Measurements from ENCODE around the gene TIAM2. TPM values are rescaled to one million over a fixed set of nuclear protein-coding genes. Genes with fewer than 3 reads are reported as not detected.

The TIAM2 gene
- total RNA-seq, 1 experiment from 2014 or later: 12.9 TPM

DNA sequence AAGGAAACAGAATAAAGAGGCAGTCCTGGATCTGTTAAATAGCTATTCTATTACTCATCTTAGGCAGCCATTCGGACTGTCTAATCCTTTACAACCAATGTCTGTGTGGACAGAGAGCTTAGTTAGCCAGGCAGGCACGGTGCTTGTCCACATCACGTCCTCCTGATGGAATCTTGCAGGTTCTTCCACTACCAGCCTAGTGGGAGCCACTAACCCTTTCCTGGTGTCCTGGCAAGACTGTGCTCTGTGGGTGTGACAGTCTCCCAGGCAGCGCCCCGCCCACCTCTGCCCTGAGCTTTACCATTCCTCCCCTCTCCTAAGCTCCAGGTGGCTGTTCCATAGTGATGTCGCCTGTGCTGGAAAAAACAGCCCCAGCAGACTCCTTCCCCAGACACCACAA is 190.4 kb downstream of the TIAM2 start:
- intact Hi-C loops (cut with micrococcal nuclease; ENCODE audit: unreplicated experiment): no loop called here
- TF ChIP-seq, protein P1, sequence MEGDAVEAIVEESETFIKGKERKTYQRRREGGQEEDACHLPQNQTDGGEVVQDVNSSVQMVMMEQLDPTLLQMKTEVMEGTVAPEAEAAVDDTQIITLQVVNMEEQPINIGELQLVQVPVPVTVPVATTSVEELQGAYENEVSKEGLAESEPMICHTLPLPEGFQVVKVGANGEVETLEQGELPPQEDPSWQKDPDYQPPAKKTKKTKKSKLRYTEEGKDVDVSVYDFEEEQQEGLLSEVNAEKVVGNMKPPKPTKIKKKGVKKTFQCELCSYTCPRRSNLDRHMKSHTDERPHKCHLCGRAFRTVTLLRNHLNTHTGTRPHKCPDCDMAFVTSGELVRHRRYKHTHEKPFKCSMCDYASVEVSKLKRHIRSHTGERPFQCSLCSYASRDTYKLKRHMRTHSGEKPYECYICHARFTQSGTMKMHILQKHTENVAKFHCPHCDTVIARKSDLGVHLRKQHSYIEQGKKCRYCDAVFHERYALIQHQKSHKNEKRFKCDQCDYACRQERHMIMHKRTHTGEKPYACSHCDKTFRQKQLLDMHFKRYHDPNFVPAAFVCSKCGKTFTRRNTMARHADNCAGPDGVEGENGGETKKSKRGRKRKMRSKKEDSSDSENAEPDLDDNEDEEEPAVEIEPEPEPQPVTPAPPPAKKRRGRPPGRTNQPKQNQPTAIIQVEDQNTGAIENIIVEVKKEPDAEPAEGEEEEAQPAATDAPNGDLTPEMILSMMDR (IDR thresholded peaks at IDR 0.05; ENCODE audit: unreplicated experiment): no peak

DNA sequence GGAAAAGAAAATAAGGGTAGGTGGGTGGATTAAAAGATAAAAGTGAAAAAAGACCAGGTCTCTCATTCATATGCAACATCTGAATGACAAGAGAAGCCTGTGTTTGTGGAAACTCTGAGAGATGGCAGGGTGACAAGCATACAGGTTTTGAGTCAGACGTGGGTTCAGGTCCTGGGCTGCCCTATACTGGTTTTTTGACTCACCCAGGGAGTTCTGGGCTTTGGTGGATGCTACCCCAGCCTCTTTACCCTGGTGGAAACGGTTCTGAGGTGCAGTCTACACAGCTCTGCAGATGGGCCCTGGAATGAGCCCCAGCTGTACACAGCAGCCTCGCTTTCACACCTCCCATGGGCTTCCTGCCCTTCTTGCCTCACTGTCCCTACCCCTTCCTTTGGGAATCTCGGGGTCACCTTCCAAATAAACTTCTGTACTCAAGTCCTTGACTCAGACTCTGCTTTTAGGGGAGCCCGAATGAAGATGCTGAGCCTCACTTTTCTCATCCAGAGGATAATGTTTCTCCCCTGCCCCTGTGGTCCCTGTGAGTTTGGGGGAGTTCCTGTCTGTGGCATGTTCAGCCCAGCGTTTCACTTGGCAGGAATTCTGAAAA is 191.0 kb downstream of the TIAM2 start:
- no peak for DNase-seq
- Mint-ChIP-seq H3K27me3 (ENCODE audit: unreplicated experiment) (no peaks in the 10 kb centered on the region), H3K27ac (ENCODE audit: unreplicated experiment) (no peak overlapping the region), H3K4me1 (ENCODE audit: low read depth, unreplicated experiment) (peaks cover 8% of the 10 kb centered on the region), H3K9me3 (ENCODE audit: low read depth, unreplicated experiment) (no peaks in the 10 kb centered on the region), H3K4me3 (ENCODE audit: low read depth, unreplicated experiment) (no peak overlapping the region), H3K36me3 (ENCODE audit: insufficient read depth, unreplicated experiment) (no peaks in the 10 kb centered on the region)
- intact Hi-C loops (cut with micrococcal nuclease; ENCODE audit: unreplicated experiment): no loop called here
- TF ChIP-seq, protein P1 (IDR thresholded peaks at IDR 0.05; ENCODE audit: unreplicated experiment): no peak
- BruUV-seq (replicated peaks): no TSS peak
- CTCF ChIA-PET: interaction anchor here (1.2 kb wide), 1 partner anchor 9 kb away, joined by 3 read pairs; no protein-coding TSS in a partner anchor

More for the DNA sequence above, 190.4 kb downstream of the TIAM2 start:
- no peaks in the 10 kb centered on the region for H3K36me3 Mint-ChIP-seq (ENCODE audit: insufficient read depth, unreplicated experiment)
- peak; percentile 25 for DNase-seq
- H3K4me1 Mint-ChIP-seq (ENCODE audit: low read depth, unreplicated experiment): peaks cover 8% of the 10 kb centered on the region
- H3K27me3 Mint-ChIP-seq (ENCODE audit: unreplicated experiment): no peaks in the 10 kb centered on the region
- H3K9me3 Mint-ChIP-seq (ENCODE audit: low read depth, unreplicated experiment): no peaks in the 10 kb centered on the region
- CTCF ChIA-PET: interaction anchor here (1.2 kb wide), 1 partner anchor 8 kb away, joined by 3 read pairs; no protein-coding TSS in a partner anchor
- no peak overlapping the region for H3K27ac Mint-ChIP-seq (ENCODE audit: unreplicated experiment)
- H3K4me3 Mint-ChIP-seq (ENCODE audit: low read depth, unreplicated experiment): no peak overlapping the region
- no TSS peak for BruUV-seq (replicated peaks)

DNA sequence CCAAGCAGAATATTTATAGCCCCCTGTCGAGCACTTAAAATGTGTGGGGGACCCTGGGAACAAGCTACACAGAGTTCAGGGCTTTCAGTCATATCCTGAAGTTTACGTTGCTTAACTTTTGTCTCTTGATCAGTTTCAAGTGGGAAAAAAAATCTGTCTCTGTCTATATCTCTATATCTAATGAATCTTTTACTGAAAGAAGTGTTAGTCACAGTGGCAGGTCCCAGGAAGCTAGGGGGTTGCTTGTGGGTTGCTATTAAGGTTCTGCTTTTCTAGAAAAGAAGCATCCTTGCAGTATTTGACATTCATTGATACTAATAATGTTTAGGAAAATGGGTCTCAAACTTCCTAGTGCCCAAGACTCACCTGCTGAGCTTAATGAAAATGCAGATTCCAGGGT is 192.0 kb downstream of the TIAM2 start:
- Mint-ChIP-seq H3K4me1 (ENCODE audit: low read depth, unreplicated experiment) (peaks cover 8% of the 10 kb centered on the region), H3K4me3 (ENCODE audit: low read depth, unreplicated experiment) (no peak overlapping the region), H3K27ac (ENCODE audit: unreplicated experiment) (no peak overlapping the region), H3K27me3 (ENCODE audit: unreplicated experiment) (no peaks in the 10 kb centered on the region), H3K36me3 (ENCODE audit: insufficient read depth, unreplicated experiment) (no peaks in the 10 kb centered on the region), H3K9me3 (ENCODE audit: low read depth, unreplicated experiment) (no peaks in the 10 kb centered on the region)
- intact Hi-C loops (cut with micrococcal nuclease; ENCODE audit: unreplicated experiment): no loop called here
- no peak for DNase-seq
- TF ChIP-seq, protein P1 (IDR thresholded peaks at IDR 0.05; ENCODE audit: unreplicated experiment): no peak
- CTCF ChIA-PET: no interaction called here
- BruUV-seq (replicated peaks): no TSS peak

DNA sequence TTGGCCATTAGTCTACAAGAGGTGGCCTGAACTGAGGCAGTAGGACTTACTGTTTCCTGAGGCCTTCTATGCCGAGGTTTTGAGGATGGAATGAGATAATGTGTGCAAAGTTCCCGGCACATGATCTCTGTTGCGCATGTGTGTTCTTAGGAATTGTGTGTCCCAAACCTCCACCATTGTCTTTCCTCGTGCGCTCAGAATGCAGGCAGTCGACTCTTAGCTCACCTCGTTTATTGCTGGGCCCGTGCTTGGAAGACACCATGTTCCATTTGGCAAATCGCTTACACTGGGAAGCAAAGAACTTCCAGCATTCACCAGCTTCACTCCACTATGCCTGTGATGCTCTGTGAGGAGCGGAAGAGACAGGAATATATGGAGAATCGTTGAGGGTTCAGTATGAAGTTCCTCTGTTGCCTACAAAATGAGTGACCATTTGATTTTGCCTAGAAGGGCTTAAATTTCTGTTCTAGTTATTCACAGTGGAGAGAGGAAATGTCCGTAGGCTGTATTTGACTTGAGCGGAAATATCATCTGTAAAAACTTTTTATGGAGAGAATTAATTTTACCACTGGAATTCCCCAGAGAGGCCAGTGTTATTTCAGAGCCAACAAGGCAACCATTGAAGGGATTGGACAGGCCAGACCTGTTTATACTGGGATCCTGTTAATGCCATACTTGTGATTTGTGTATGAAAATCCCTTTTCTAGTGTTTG is 193.0 kb downstream of the TIAM2 start:
- intact Hi-C loops (cut with micrococcal nuclease; ENCODE audit: unreplicated experiment): no loop called here
- TF ChIP-seq, protein P1 (IDR thresholded peaks at IDR 0.05; ENCODE audit: unreplicated experiment): no peak
- Mint-ChIP-seq H3K4me3 (ENCODE audit: low read depth, unreplicated experiment) (no peak overlapping the region), H3K36me3 (ENCODE audit: insufficient read depth, unreplicated experiment) (no peaks in the 10 kb centered on the region), H3K9me3 (ENCODE audit: low read depth, unreplicated experiment) (no peaks in the 10 kb centered on the region), H3K27me3 (ENCODE audit: unreplicated experiment) (no peaks in the 10 kb centered on the region), H3K4me1 (ENCODE audit: low read depth, unreplicated experiment) (peaks cover 8% of the 10 kb centered on the region), H3K27ac (ENCODE audit: unreplicated experiment) (no peak overlapping the region)
- CTCF ChIA-PET: interaction anchor here (0.8 to 1.3 kb wide), 2 partner anchors 36 to 320 kb away, joined by 3 read pairs; no protein-coding TSS in a partner anchor
- BruUV-seq (replicated peaks): no TSS peak
- DNase-seq: no peak

All from Calu3 (cell line).